ENCODE measurements around the gene USF1. TPM values are rescaled to one million over a fixed set of nuclear protein-coding genes. Genes with fewer than 3 reads are reported as not detected.
A peak's percentile ranks its signal among the peaks of the same experiment; 100 is the strongest.

The USF1 gene
- total RNA-seq, 1 donor from 2014 or later: 50.6 TPM

DNA sequence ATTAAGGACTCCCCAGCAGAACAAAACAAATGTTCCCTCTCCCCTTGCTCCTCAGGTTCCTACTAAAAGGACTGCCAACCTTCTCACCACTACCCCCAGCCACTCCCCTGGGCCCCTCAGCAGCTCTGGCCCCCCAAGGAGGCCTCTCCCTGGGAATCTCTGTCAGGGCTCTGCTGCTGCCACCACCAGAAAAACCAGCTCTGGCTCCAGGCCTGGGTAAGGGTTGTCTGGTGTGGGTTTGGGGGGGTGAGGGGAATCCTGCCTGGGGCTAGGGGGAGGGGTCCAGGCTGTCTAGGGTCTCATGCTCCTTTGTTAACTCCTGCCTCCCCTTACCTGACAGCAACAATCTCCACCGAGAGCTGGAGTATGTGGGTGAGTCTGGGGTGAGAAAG is 38.8 kb upstream of the USF1 start:
- intact Hi-C loops (cut with micrococcal nuclease): no loop called here
- Mint-ChIP-seq H3K9me3 (no peaks in the 10 kb centered on the region), H3K36me3 (ENCODE audit: low read depth) (no peaks in the 10 kb centered on the region), H3K27me3 (ENCODE audit: insufficient read depth) (no peaks in the 10 kb centered on the region), H3K27ac (no peak overlapping the region), H3K4me1 (ENCODE audit: low read depth) (peaks cover 13% of the 10 kb centered on the region), H3K4me3 (no peak overlapping the region)
- DNase-seq (ENCODE audit: low spot score): no peak

DNA sequence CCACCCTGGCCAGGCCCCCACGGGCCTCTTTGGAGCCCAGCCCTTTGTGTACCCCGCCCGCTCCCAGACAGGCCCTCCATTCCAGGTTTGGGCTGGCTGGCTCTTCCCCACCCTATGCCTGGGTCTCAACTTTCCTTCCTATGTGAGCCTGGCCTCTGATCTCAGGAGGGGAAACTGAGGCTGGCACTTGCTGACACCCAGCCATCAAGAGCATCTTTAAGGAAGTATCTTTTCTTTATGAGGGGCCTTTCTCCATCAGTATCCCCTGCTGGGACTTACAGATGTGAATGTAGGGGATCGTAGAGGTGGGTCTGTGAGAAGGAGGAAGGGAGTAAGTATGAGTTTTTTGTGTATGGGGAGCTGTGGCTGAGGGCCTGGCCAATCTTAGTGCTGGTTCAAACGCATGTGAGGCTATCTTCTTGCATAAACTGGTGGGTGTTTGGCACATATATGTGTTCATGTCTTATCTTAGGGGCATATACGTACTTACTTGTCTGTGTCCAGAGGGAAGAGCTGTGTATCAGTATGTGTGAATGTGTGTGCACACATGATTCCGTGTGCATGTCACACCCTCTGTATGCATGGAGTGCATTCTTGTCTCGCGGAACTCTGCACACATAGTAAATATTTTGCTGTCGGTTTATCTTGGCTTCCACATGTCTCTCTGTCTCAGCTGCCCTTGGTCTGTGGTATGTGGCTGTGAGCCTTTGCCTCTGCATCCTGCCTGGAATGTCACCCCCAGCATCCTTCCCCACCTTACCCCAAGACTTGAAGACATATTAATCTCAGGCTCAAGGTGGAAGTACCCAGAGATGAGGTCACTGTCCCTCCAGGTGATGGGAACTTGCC is 38.2 kb upstream of the USF1 start:
- no peaks in the 10 kb centered on the region for H3K9me3 Mint-ChIP-seq

DNA sequence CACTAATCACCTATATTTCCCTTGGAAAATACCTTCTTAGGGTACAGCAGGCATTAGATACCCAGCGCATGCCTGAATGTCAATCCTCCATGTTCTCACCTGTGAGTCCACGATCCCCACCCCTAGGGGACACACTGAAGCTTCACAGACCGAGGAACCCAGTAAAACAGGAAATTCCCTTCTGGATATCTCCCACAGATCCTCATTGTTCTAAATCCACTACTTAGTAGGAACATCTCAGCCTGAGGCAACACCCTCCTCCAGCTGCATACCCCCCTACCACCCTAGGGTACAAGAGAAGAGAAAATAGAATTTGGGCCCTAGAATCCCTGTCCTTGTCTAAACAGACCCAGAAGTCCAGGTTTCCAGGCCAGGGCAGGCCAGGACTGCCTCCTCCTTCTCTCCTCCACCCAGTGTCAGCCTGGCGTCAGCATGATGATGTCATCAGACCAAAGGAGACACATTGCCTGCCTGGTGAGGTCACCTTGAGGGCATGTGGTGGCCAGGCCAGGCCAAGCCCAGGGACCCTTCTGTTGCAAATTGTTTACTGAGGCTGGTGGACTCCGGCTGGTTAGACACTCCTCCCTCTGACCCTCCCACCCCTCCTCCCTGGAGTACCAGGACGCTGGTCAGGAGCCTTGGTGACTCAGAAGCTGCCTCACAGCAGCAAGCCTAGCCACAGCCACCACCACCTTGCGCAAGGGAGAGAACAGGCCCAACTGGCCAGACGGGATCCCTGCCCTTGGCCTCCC is 37.4 kb upstream of the USF1 start:
- DNase-seq (ENCODE audit: low spot score): no peak
- Mint-ChIP-seq H3K4me3 (no peak overlapping the region), H3K27me3 (ENCODE audit: insufficient read depth) (no peaks in the 10 kb centered on the region), H3K4me1 (ENCODE audit: low read depth) (peaks cover 13% of the 10 kb centered on the region), H3K27ac (no peak overlapping the region), H3K36me3 (ENCODE audit: low read depth) (no peaks in the 10 kb centered on the region), H3K9me3 (no peaks in the 10 kb centered on the region)
- intact Hi-C loops (cut with micrococcal nuclease): no loop called here

More for the DNA sequence above, 38.2 kb upstream of the USF1 start:
- H3K4me1 Mint-ChIP-seq (ENCODE audit: low read depth): peaks cover 13% of the 10 kb centered on the region
- H3K27ac Mint-ChIP-seq: no peak overlapping the region
- no peaks in the 10 kb centered on the region for H3K36me3 Mint-ChIP-seq (ENCODE audit: low read depth)
- no peak for DNase-seq (ENCODE audit: low spot score)
- no peak overlapping the region for H3K4me3 Mint-ChIP-seq
- H3K27me3 Mint-ChIP-seq (ENCODE audit: insufficient read depth): no peaks in the 10 kb centered on the region
- intact Hi-C loops (cut with micrococcal nuclease): no loop called here

DNA sequence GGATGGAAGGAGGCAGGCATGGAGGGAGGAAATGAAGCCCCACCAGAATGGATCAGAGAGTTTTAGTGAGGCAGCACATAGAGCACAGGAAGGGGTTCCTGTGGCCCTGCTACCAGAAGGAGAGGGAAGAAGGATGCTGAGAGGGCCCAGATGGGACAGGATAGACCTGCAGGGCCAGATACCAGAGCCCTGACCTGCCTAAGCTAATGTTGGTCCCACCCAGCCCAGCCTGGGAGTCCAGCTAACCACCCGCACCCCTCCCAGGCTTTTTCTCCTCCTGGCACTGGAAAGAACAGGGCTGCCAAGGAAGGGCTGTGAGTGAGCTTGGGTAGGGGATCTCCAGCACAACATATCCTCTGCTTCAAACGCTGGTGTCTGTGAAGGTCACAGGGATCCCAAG is 36.7 kb upstream of the USF1 start:
- no peak for DNase-seq (ENCODE audit: low spot score)
- H3K4me1 Mint-ChIP-seq (ENCODE audit: low read depth): peaks cover 9% of the 10 kb centered on the region
- H3K4me3 Mint-ChIP-seq: no peak overlapping the region
- H3K27ac Mint-ChIP-seq: no peak overlapping the region
- H3K9me3 Mint-ChIP-seq: no peaks in the 10 kb centered on the region
- intact Hi-C loops (cut with micrococcal nuclease): no loop called here
- H3K27me3 Mint-ChIP-seq (ENCODE audit: insufficient read depth): no peaks in the 10 kb centered on the region
- H3K36me3 Mint-ChIP-seq (ENCODE audit: low read depth): no peaks in the 10 kb centered on the region

DNA sequence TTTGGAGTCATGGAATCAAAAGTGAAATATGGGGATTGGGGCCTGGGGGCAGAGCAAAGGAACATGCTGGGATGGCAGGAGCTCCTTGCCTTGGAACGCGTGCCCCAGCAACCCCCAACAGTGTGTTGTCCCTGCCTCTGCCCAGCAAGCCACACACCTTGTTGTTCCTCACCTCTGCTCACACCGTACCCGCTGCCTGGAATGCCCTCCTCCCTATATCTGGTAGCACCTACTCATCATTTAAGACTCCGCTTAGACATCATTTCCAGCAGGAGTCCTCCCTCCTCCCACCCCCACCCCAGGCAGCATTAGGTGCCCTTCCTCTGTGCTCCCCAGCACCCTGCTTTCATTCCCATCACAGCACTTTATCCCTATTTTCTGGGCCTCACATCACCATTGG is 35.7 kb upstream of the USF1 start:
- H3K4me1 Mint-ChIP-seq (ENCODE audit: low read depth): peaks cover 7% of the 10 kb centered on the region
- no peaks in the 10 kb centered on the region for H3K27me3 Mint-ChIP-seq (ENCODE audit: insufficient read depth)
- no peaks in the 10 kb centered on the region for H3K36me3 Mint-ChIP-seq (ENCODE audit: low read depth)
- no peak for DNase-seq (ENCODE audit: low spot score)
- no peaks in the 10 kb centered on the region for H3K9me3 Mint-ChIP-seq
- no peak overlapping the region for H3K4me3 Mint-ChIP-seq
- intact Hi-C loops (cut with micrococcal nuclease): no loop called here
- no peak overlapping the region for H3K27ac Mint-ChIP-seq

DNA sequence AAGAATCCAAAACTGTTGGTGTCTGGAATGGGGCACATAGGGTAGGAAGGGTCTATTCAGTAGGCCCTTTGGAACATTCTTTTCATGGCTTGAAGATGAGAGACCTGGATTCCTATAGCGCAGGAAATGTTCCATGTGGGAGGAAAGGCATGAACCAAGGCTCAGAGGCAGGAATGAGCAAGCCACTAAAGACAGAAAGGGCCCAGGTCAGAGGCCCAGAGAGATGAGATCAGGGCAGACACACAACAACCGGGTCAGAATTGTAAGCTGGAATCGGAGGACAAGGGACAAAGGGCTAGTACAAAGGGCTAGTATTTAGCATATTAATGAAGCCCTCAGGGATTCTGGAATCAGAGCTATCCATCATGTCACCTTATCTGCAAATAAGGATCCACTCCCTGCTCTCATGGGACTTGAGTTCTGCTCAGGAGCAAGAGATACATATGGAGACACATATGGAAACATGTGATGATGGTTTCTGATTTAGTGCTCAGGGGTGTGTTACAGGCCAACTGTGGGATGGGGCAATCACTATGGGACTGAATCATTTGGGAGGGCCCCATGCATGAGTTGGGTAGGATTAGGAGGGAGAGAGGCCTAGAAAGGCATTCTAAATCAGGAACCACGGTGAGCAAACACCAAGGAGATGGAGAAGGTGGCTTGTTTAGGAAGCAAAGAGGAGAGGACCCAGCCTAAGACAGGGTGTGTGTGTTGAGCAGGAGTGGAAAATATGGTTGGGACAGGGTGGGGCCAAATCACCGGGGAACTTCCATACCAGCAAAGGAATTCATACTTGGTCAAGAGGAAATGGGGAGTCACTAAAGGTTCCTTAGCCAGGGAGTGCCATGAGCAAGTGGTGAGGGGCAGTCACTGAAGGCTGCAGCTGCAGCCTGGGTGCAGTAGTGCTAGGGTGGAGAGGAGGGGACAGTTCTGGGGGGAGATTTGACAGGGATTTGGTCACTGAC is 34.9 kb upstream of the USF1 start:
- Mint-ChIP-seq H3K9me3 (no peaks in the 10 kb centered on the region), H3K4me3 (no peak overlapping the region), H3K36me3 (ENCODE audit: low read depth) (no peaks in the 10 kb centered on the region), H3K27me3 (ENCODE audit: insufficient read depth) (no peaks in the 10 kb centered on the region), H3K4me1 (ENCODE audit: low read depth) (peaks cover 7% of the 10 kb centered on the region), H3K27ac (peak overlapping the region; percentile 12)
- intact Hi-C loops (cut with micrococcal nuclease): no loop called here
- DNase-seq (ENCODE audit: low spot score): no peak

DNA sequence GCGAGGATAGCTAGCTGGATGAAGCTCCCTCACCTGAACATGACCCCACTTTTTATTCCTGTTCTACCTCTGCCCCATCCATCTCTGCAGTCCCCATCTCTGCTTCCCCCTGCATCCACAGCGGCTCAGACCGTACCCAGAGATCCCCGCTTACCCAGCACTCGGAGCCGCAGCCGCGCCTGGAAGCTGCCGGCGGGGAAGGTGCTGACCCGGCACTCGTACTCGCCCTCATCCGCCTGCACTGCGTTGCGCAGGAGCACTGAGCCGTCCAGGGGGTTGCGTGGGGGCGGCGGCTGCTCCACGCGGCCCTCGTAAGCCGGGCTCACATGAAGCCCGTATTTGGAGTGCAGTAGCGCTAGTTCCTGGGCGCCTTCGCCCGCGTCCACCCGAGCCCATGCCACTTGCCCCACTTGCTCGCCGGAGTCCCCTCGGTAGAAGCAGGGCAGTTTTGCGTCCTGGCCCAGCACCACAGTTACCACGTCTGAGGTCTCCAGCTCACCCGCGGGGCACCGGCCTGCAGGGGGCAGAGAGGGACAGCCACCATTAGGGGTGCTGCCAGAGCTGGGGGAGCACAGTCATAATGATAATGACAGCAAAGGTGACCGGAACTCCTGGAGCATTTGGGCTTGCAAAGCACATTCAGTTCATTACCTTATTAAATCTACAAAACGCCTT is 33.8 kb upstream of the USF1 start:
- H3K4me3 Mint-ChIP-seq: no peak overlapping the region
- H3K9me3 Mint-ChIP-seq: no peaks in the 10 kb centered on the region
- H3K36me3 Mint-ChIP-seq (ENCODE audit: low read depth): no peaks in the 10 kb centered on the region
- H3K27me3 Mint-ChIP-seq (ENCODE audit: insufficient read depth): no peaks in the 10 kb centered on the region
- DNase-seq (ENCODE audit: low spot score): no peak
- H3K4me1 Mint-ChIP-seq (ENCODE audit: low read depth): peaks cover 7% of the 10 kb centered on the region
- intact Hi-C loops (cut with micrococcal nuclease): no loop called here
- no peak overlapping the region for H3K27ac Mint-ChIP-seq

DNA sequence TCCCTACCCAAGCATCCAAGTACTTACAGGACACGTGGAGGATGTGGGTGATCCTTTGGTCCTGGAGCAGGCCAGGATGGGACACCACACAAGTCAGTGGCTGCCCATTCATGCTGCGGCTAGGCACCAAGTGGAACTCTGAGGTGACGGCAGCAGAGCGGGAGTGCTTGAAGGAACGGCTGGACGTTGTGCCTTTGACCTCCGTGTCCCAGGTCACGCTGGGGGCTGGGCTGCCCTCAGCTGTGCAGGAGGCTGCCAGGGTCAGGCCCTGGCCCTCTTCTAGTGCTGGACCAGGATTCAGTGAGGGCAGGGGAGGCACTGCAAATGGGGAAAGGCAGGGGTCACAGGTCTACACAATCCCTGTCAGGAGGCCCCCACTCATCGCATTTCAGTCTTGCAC is 31.6 kb upstream of the USF1 start:
- H3K27ac Mint-ChIP-seq: no peak overlapping the region
- no peak overlapping the region for H3K4me3 Mint-ChIP-seq
- no peaks in the 10 kb centered on the region for H3K9me3 Mint-ChIP-seq
- no peak for DNase-seq (ENCODE audit: low spot score)
- peaks cover 11% of the 10 kb centered on the region for H3K4me1 Mint-ChIP-seq (ENCODE audit: low read depth)
- no peaks in the 10 kb centered on the region for H3K36me3 Mint-ChIP-seq (ENCODE audit: low read depth)
- H3K27me3 Mint-ChIP-seq (ENCODE audit: insufficient read depth): no peaks in the 10 kb centered on the region
- intact Hi-C loops (cut with micrococcal nuclease): no loop called here

DNA sequence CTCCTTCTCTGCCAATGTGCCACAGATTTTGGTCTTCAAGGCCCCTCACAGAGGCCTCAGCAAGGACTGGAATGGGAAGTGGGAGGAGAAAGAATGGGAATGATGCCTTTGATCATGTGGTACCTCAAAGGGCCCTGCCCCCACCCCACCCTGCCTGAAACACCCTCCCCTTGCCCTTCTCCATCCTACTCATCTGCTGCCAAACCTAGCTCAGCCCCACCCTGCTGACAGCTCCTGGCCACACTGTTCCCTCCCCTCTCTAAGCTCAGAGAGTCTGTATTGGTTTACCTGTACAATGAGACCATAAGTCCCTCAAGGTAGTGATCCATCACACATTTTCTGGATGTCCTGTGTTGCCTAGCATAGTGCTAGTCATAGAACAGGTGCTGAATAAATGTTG is 30.6 kb upstream of the USF1 start:
- Mint-ChIP-seq H3K36me3 (ENCODE audit: low read depth) (no peaks in the 10 kb centered on the region), H3K27ac (no peak overlapping the region), H3K27me3 (ENCODE audit: insufficient read depth) (no peaks in the 10 kb centered on the region), H3K9me3 (no peaks in the 10 kb centered on the region), H3K4me1 (ENCODE audit: low read depth) (peaks cover 19% of the 10 kb centered on the region), H3K4me3 (no peak overlapping the region)
- intact Hi-C loops (cut with micrococcal nuclease): no loop called here
- no peak for DNase-seq (ENCODE audit: low spot score)

DNA sequence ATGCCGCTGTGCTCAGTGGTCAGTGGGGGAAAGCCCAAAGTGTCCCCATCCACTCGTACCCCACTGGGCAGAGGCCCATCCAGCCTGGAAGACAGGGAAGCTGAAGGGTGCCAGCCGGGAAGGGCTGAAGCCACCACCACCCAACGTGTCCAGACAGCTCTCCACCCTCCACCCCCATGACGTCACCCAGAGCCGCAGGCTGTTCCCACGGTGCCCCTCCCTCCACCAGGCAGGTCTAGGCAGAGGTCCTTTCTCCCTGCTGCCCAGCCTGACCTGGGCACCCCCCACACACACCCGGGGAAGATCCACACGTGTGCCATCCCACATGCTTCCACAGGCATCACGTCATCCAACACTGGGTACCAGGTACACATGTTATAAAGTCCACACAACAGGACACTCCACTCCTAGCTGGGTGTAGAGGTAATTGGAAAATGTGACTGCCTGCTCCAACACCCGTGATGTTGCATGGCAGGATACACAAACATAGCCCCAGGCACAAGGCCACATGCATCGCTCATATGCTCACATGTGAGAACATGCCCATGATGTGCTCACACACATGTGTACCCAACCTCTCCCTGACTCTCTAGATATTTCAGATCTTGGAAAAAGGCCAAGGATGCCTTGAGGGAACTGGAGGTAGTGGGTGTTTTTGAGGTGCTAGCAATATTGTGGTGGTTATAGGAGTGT is 29.0 kb upstream of the USF1 start:
- no peaks in the 10 kb centered on the region for H3K27me3 Mint-ChIP-seq (ENCODE audit: insufficient read depth)

DNA sequence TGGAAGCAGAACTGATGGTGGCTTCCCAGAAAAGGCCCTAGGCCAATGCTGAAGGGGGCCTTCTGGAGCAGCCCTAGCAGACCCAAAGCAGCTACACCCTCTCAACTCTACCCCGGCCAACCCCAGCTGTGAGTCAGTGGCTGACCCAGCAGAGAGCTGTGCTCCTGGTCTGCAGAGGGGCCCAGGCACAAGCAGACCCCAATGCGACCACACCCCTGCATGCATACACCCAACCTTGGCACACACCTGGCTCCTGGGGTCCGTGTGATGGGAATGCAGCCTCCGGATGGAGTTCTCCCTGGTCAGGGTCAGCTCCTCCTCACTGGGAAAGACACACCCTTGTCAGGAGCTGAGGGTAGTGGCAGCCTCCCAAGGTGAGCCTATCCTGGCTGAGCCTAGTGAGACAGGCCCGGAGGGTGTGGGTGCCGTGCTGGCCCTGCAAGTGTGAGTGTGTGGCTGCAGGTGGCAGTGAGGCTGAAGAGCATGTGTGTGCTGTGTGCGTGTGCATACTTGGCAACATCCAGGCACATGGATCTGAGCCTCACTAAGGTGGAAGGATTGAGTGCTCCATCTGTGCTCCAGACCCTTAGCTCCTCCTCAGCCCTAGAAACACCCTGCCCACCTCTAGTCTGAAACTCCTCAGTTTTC is 27.8 kb upstream of the USF1 start:
- H3K4me3 Mint-ChIP-seq: no peak overlapping the region
- H3K9me3 Mint-ChIP-seq: no peaks in the 10 kb centered on the region
- DNase-seq (ENCODE audit: low spot score): no peak

More for the DNA sequence above, 29.0 kb upstream of the USF1 start:
- peak overlapping the region; percentile 56 for H3K27ac Mint-ChIP-seq
- H3K9me3 Mint-ChIP-seq: no peaks in the 10 kb centered on the region
- DNase-seq (ENCODE audit: low spot score): no peak
- intact Hi-C loops (cut with micrococcal nuclease): no loop called here
- peaks cover 28% of the 10 kb centered on the region for H3K4me1 Mint-ChIP-seq (ENCODE audit: low read depth)
- H3K4me3 Mint-ChIP-seq: no peak overlapping the region
- no peaks in the 10 kb centered on the region for H3K36me3 Mint-ChIP-seq (ENCODE audit: low read depth)

More for the DNA sequence above, 27.8 kb upstream of the USF1 start:
- no peak overlapping the region for H3K27ac Mint-ChIP-seq
- no peaks in the 10 kb centered on the region for H3K27me3 Mint-ChIP-seq (ENCODE audit: insufficient read depth)
- intact Hi-C loops (cut with micrococcal nuclease): no loop called here
- peaks cover 5% of the 10 kb centered on the region for H3K36me3 Mint-ChIP-seq (ENCODE audit: low read depth)
- peaks cover 33% of the 10 kb centered on the region for H3K4me1 Mint-ChIP-seq (ENCODE audit: low read depth)
